RWPE1 (cell line): ENCODE measurements around the gene ACP1.

ENCODE experiments used
- CTCF ChIA-PET: fragments of 350-600 bp; sonication (Branson Sonifier 250); formaldehyde crosslinking; extraction: SDS; loops from one replicate; lab custom pipeline; 2021; lab: Yijun Ruan, JAX
- POLR2A ChIA-PET: fragments of 400-600 bp; formaldehyde crosslinking; extraction: SDS; loops from one replicate; lab custom pipeline; 2020; ENCODE audit warnings: antibody characterized with exemption; ENCODE audit not compliant: low non-redundant PET; lab: Yijun Ruan, JAX
- DNase-seq: peaks from one replicate; pipeline ENCODE4 v3.0.0; 2012; ENCODE audit warnings: low spot score
- H3K27ac ChIP-seq: fragments of 450-650 bp; 2 replicates; pipeline ENCODE4 v1.5.1; 2017
- CTCF ChIP-seq: fragments of 450-650 bp; conservative IDR thresholded peaks from 2 replicates; pipeline ENCODE4 v1.5.1; 2017; ENCODE audit warnings: low read depth, mild to moderate bottlenecking

ACP1 gene

GRCh38 chr2:257842-258241, 6.9 kb upstream of the ACP1 start:
- TF ChIP-seq CTCF, result no peak
- ChIA-PET POLR2A (no interaction called here), CTCF (interaction anchor here (1.5 kb wide), 1 partner anchor 11 kb away, joined by 5 read pairs; no protein-coding TSS in a partner anchor)
- no peak for DNase-seq
- H3K27ac ChIP-seq, result no peak overlapping the region

- POLR2A ChIA-PET, result no interaction called here
- no peak for TF ChIP-seq CTCF
- CTCF ChIA-PET, result interaction anchor here (0.6 to 0.7 kb wide), 2 partner anchors 84 to 95 kb away, joined by 3 read pairs; no protein-coding TSS in a partner anchor
- no peak overlapping the region for H3K27ac ChIP-seq
- DNase-seq, result no peak
Measured at GRCh38 chr2:258933-259332, 5.8 kb upstream of the ACP1 start.

- no peak for TF ChIP-seq CTCF
- no peak for DNase-seq
- ChIA-PET CTCF (no interaction called here), POLR2A (no interaction called here)
- no peak overlapping the region for H3K27ac ChIP-seq
Measured at GRCh38 chr2:259789-260331, 4.9 kb upstream of the ACP1 start.

- CTCF ChIA-PET, result no interaction called here
- DNase-seq, result no peak
- no peak overlapping the region for H3K27ac ChIP-seq
- no peak for TF ChIP-seq CTCF
- POLR2A ChIA-PET, result no interaction called here
Measured at GRCh38 chr2:260507-261161, 4.1 kb upstream of the ACP1 start.

- ChIA-PET POLR2A (no interaction called here), CTCF (interaction anchor here (0.8 to 1.0 kb wide), 3 partner anchors 15 to 28 kb away, joined by 3 read pairs; no protein-coding TSS in a partner anchor)
- no peak for DNase-seq
- no peak overlapping the region for H3K27ac ChIP-seq
- no peak for TF ChIP-seq CTCF
Measured at GRCh38 chr2:262117-262516, 2.6 kb upstream of the ACP1 start.

- DNase-seq, result no peak
- CTCF ChIA-PET, result no interaction called here
- POLR2A ChIA-PET, result no interaction called here
- no peak overlapping the region for H3K27ac ChIP-seq
- TF ChIP-seq CTCF, result no peak
Measured at GRCh38 chr2:263022-263738, 1.6 kb upstream of the ACP1 start.
